Adrenal gland (tissue), 12 donors: ENCODE results near the gene DUSP8. TPM values are rescaled to one million over a fixed set of nuclear protein-coding genes. Genes with fewer than 3 reads are reported as not detected.
"Not testable (repeated sequence)": the region's sequence is repeated elsewhere in the genome, so short reads cannot be mapped to it uniquely, and the experiment has no call there.

Source experiments
- DNase-seq, 7 donors: peaks; one replicate each; pipeline ENCODE4 v3.0.0-alpha.2; 2019 to 2020
- H3K27ac ChIP-seq, 5 donors: fragments of 200-600 bp; sonication (generic) in 4 of 5; 1 replicate in 3 of 5; 2 replicates in 2 of 5; pipeline versions ENCODE4 v1.5.1 to v1.8.0; 2016 to 2020; ENCODE audit warnings: mild to moderate bottlenecking in 1 of 5
- H3K27me3 ChIP-seq: fragments of 200-600 bp; 2 replicates; pipeline ENCODE4 v1.8.0; 2021
- H3K36me3 ChIP-seq, 2 donors: fragments of 200-600 bp; replicated peaks in 1 of 2; 1 replicate in 1 of 2; 2 replicates in 1 of 2; pipeline versions ENCODE4 v1.5.1 to v1.8.0; 2018 to 2022
- H3K4me1 ChIP-seq, 2 donors: fragments of 200-600 bp; replicated peaks in 1 of 2; 1 replicate in 1 of 2; 2 replicates in 1 of 2; pipeline versions ENCODE4 v1.5.1 to v1.8.0; 2018 to 2021
- H3K4me3 ChIP-seq, 4 donors: fragments of 200-600 bp; sonication (generic) in 3 of 4; one replicate each; pipeline ENCODE4 v1.5.1; 2016 to 2018
- H3K9me3 ChIP-seq, 3 donors: fragments of 200-600 bp; sonication (generic) in 1 of 3; replicated peaks in 1 of 3; 1 replicate in 2 of 3; 2 replicates in 1 of 3; pipeline versions ENCODE4 v1.5.1 to v1.8.0; 2016 to 2021
- CTCF ChIP-seq, 6 experiments: fragments of 450-650 bp in 4 of 6; fragments of 200-600 bp in 2 of 6; sonication (generic) in 1 of 6; IDR thresholded peaks; 1 replicate in 5 of 6; 2 replicates in 1 of 6; pipeline versions ENCODE4 v1.5.1 to v1.8.0; 2016 to 2021; ENCODE audit warnings: antibody characterized with exemption in 6 of 6, mild to moderate bottlenecking in 2 of 6, moderate library complexity in 1 of 6
- POLR2A ChIP-seq, 2 donors: fragments of 450-650 bp; IDR thresholded peaks; one replicate each; pipeline ENCODE4 v1.6.1; 2017; ENCODE audit warnings: antibody characterized with exemption in 2 of 2, mild to moderate bottlenecking in 2 of 2, moderate library complexity in 1 of 2
- WGBS, 4 donors: extraction: QIAGEN DNeasy Blood & Tissue Kit in 2 of 4; methylation state at CpG; one replicate each; pipeline versions ENCODE4 v1.1.5 to v1.1.7; 2013 to 2017; 5-methylcytosine and 5-hydroxymethylcytosine counted together
- intact Hi-C, 2 donors: fragments of 100-400 bp; cut with DNase I; formaldehyde crosslinking; loops; one replicate each; pipeline versions ENCODE4 v1.14.1 to v1.15.0; 2022 to 2023
- polyA plus RNA-seq, 3 donors: library from polyadenylated mRNA; stranded (reverse); fragments of 200-250 nt in 2 of 3; fragments of 350-450 nt in 1 of 3; fragmentation: Illumina TruSeq in 1 of 3; extraction: RNeasy Lipid Tissue Mini Kit (QIAGEN cat#74804) in 1 of 3; gene quantifications; one replicate each; pipeline ENCODE4 v1.2.3, GENCODE V29; 2013 to 2014
- total RNA-seq, 9 donors: library from RNA; depleted of rRNA in 4 of 9; stranded (reverse); fragments of >200 nt in 4 of 9; fragments of 120-200 nt in 1 of 9; fragmentation: NEBNext Ultra II Directional in 1 of 9; extraction: Animal tissue kit (Norgen Biotek cat#: 25700) in 1 of 9; gene quantifications; one replicate each; pipeline versions ENCODE4 v1.1.0 to v1.2.4, GENCODE V29; 2013 to 2023
- donor health status: healthy with polysubstance abuse.
- donor health status: Bipolar disorder and iron deficiency.
- donor health status: DM: yes; HTN: yes; CAD: no.
- donor health status: DM: no; HTN: no; CAD: no.
- donor health status: DM: no; HTN: no; CAD: no.
- donor health status: DM: yes; HTN: yes; CAD: no.

The DUSP8 gene
- total and polyA plus RNA-seq, 12 donors = 0.22 to 6.3 (median 2.0) TPM

- WGBS, 4 donors = 58 to 87% (median 79%) methylated on average over 4 to 9 of the region's 9 CpGs
- Histone ChIP-seq H3K9me3 (no peaks in the 10 kb centered on the region), H3K27ac (no peak overlapping the region), H3K27me3 (peaks cover 15% of the 10 kb centered on the region), H3K4me3 (no peak overlapping the region), H3K4me1 (no peaks in the 10 kb centered on the region), H3K36me3 (no peaks in the 10 kb centered on the region)
- no peak for DNase-seq
- intact Hi-C loops = no loop called here
- TF ChIP-seq POLR2A (IDR thresholded peaks at IDR 0.05) (no peak), CTCF (IDR thresholded peaks at IDR 0.05) (no peak)
Observed at GRCh38 chr11:1581976-1582375, 9.9 kb upstream of the DUSP8 start.

- TF ChIP-seq CTCF (IDR thresholded peaks at IDR 0.05) (no peak), POLR2A (IDR thresholded peaks at IDR 0.05) (no peak)
- no peak for DNase-seq
- Histone ChIP-seq H3K36me3 (no peaks in the 10 kb centered on the region), H3K9me3 (no peaks in the 10 kb centered on the region), H3K27ac (no peak overlapping the region), H3K4me1 (peaks cover 0 to 5% of the 10 kb centered on the region in 2 donors), H3K4me3 (no peak overlapping the region), H3K27me3 (peaks cover 19% of the 10 kb centered on the region)
- WGBS, 4 donors = 70 to 87% (median 74%) methylated on average over 6 of the region's 6 CpGs
- intact Hi-C loops = loop anchor here in 1 of 2 donors (5.0 kb wide), 1 partner anchor 375 kb away; no protein-coding TSS in a partner anchor
Observed at GRCh38 chr11:1576825-1577224, 4.8 kb upstream of the DUSP8 start.

GRCh38 chr11:1575756-1576155 lies 3.7 kb upstream of the DUSP8 start:
- not testable (repeated sequence) for H3K36me3 ChIP-seq, H3K9me3 ChIP-seq, H3K4me1 ChIP-seq, H3K27ac ChIP-seq, H3K4me3 ChIP-seq, DNase-seq
- 74 to 82% (median 78%) methylated on average over 16 of the region's 16 CpGs for WGBS, 4 donors
- intact Hi-C loops = loop anchor here (2.0 to 5.0 kb wide), 2 partner anchors 29 to 373 kb away; no protein-coding TSS in a partner anchor
- peaks cover 18% of the 10 kb centered on the region for H3K27me3 ChIP-seq

GRCh38 chr11:1574933-1575242 lies 2.8 kb upstream of the DUSP8 start:
- WGBS, 4 donors = 12 to 16% (median 14%) methylated on average over 7 of the region's 7 CpGs
- peak in 2 of 6 experiments; percentile 29 to 50 for TF ChIP-seq CTCF (IDR thresholded peaks at IDR 0.05)
- no peak for TF ChIP-seq POLR2A (IDR thresholded peaks at IDR 0.05)
- no peaks in the 10 kb centered on the region for H3K36me3 ChIP-seq
- peaks cover 0 to 5% of the 10 kb centered on the region in 2 donors for H3K4me1 ChIP-seq
- no peak for DNase-seq
- intact Hi-C loops = loop anchor here (2.0 to 5.0 kb wide), 2 partner anchors 28 to 373 kb away; no protein-coding TSS in a partner anchor
- H3K4me3 ChIP-seq = no peak overlapping the region
- H3K27ac ChIP-seq = no peak overlapping the region
- H3K27me3 ChIP-seq = peaks cover 18% of the 10 kb centered on the region
- H3K9me3 ChIP-seq = no peaks in the 10 kb centered on the region

GRCh38 chr11:1574238-1574932 lies 2.3 kb upstream of the DUSP8 start:
- Histone ChIP-seq H3K27me3 (peaks cover 18% of the 10 kb centered on the region), H3K9me3 (no peaks in the 10 kb centered on the region), H3K36me3 (no peaks in the 10 kb centered on the region), H3K27ac (peak overlapping the region in 1 of 5 donors; percentile 75), H3K4me1 (peaks cover 0 to 5% of the 10 kb centered on the region in 2 donors), H3K4me3 (no peak overlapping the region)
- TF ChIP-seq CTCF (IDR thresholded peaks at IDR 0.05) (peak in 3 of 6 experiments; percentile 90 to 95 (median 91)), POLR2A (IDR thresholded peaks at IDR 0.05) (no peak)
- intact Hi-C loops = loop anchor here (2.0 kb wide), 1 partner anchor 28 kb away; no protein-coding TSS in a partner anchor
- peak in 5 of 7 donors; percentile 50 to 71 (median 63) for DNase-seq
- 0 to 3% (median 1%) methylated on average over 5 to 64 of the region's 64 CpGs for WGBS, 4 donors
